ENCODE data around the gene PCDHB2.
A peak's percentile ranks its signal among the peaks of the same experiment; 100 is the strongest.
"Not testable (repeated sequence)": the region's sequence is repeated elsewhere in the genome, so short reads cannot be mapped to it uniquely, and the experiment has no call there.

Gene PCDHB2

DNA sequence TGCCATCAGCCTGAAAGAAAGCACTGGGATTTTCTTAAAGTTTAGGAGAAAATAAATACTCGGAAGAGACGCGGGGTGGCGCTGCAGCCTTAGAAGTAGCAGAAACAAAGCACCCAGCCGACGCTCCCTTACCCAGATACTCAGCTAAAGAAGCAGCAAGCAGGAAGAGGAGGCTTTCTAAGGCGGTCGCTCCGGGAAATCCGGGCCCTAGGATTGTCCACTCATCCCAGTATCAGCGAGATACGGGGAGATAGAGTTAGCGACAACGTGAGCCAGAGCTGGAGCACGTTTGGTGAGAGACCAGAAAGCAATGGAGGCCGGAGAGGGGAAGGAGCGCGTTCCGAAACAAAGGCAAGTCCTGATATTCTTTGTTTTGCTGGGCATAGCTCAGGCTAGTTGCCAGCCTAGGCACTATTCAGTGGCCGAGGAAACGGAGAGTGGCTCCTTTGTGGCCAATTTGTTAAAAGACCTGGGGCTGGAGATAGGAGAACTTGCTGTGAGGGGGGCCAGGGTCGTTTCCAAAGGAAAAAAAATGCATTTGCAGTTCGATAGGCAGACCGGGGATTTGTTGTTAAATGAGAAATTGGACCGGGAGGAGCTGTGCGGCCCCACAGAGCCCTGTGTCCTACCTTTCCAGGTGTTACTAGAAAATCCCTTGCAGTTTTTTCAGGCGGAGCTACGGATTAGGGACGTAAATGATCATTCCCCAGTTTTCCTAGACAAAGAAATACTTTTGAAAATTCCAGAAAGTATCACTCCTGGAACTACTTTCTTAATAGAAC, at the start of gene PCDHB2:
Gene PCDHB2 (plus strand): TSS at position 135 of the 782 bp plus-strand sequence. CDS start 176 bp downstream, at position 311.
- peak; percentile 3 for DNase-seq (ENCODE audit: low read depth)

DNA sequence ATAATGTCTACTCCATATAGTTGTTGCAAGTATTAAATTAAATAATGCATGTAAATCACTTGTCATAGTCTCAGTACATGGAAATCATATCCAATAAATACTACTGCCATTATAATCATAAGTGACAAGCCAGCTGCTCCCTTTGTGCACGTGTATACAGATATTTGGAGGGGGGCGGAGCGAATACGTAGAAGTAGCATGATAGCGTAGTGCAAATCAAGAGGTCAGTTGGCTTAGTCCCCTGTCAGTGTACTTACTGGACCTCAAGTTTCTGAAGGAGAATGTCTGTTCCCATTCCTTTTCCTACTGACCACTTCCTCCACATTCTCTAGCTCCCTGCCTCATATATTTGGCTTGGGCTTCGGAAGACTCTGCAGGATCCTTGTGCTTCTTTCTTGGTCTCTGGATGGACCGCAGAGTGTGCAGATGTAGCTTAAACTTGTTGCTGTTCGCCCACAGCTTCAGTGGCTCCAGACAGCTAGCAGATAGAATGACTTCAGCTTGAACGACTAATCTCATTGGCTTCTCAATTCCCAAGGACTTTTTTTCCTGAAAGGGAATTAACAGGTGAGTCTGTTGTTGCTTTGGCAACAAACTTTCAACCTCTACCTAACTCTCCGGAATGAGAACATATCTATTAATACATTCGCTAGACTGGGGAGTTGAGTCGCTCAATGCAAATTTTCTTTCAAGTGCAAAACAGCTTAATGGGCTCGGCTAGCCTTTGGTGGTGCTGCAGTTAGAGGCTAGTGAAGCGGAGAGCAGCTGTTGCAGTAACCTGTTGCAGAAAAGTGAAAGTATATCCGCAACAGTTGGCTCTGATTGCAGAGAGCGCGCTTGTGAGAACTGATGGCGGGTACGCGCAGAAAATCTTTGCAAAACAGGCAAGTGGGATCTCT, 43.5 kb upstream of the PCDHB2 start, which contains the start of gene PCDHB1:
Gene PCDHB1 (plus strand): TSS at position 753 of the 899 bp plus-strand sequence. CDS start 97 bp downstream, at position 850.
- no peak for DNase-seq (ENCODE audit: low read depth)

DNA sequence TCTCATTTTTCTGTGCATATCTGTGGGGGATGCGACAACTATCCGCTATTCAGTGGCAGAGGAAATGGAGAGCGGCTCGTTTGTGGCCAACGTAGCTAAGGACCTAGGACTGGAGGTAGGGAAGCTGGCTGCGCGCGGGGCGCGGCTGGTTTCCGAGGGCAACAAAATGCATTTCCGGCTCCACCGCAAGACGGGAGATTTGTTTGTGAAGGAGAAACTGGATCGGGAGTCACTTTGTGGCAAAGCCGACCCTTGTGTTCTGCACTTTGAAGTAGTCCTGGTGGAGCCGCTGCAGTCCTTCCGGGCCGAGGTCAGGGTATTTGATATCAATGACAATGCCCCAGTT, 42.9 kb upstream of the PCDHB2 start:
- no peak for DNase-seq (ENCODE audit: low read depth)

DNA sequence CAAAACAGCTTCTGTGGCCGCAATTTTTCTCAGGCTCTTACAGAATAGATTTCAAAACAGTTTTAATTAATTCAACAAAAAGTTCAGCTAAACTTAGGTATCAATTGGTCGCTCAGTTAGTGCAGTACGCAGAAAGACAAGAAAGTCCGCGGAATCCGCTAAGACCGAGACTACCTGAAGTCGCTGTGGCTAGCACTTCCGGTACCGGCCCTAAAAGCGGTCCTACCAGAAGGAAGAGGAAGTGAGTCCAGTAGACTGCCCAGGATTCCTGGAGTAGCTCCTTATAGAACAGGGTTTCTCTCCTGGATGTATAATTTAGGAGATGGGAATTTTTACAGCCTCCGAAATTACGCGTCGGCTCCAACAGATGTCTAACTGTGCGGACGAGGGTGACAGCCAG, 16.6 kb upstream of the PCDHB2 start:
- no peak for DNase-seq (ENCODE audit: low read depth)

DNA sequence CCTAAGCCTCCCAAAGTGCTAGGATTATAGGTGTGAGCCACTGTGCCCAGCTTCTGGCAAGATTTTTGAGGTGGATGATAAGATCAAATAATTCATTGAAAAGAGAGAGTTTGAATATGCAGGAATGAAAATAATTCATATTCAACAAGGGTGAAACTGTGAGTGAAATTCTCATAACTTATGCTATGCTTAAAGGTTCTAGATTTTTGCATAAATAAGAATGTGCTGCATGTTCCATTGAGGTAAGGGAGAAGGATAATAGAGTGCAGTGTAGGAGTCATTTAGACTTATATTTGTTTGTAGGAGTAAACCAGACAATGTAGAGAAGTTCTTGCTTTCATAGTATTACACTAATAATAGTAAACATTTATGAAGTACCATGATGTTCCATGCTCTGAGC, 12.2 kb upstream of the PCDHB2 start:
- no peak for DNase-seq (ENCODE audit: low read depth)

DNA sequence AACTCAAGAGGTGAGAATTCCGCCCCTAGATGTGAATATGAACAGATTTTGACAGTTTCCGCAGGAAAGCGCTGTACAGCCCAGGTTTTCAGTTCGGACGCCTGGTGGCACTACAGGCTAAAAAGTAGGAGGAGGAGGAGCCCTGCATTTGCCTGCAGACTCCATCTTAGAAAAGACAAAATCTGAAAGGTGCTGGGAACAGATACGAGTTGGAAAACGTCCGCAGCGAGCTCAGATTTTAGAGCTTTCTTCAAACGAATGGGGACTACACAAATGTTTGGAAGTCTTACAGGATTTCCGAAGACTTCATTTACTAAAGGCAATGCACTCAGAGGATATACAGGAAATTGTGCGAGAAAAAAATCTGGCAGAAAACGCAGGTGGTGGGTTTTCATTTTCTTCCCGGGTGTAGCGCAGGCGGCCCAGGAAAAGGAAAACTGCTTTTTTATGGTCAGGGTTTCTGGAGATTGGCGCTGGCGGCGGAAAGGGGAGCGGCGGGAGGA, 9.9 kb upstream of the PCDHB2 start:
- DNase-seq (ENCODE audit: low read depth), result peak; percentile 1

DNA sequence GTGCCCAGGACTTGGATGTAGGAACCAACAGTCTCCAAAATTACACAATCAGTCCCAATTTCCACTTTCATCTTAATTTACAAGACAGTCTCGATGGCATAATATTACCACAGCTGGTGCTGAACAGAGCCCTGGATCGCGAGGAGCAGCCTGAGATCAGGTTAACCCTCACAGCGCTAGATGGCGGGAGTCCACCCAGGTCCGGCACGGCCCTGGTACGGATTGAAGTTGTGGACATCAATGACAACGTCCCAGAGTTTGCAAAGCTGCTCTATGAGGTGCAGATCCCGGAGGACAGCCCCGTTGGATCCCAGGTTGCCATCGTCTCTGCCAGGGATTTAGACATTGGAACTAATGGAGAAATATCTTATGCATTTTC, 837 bp downstream of the PCDHB2 start:
- no peak for DNase-seq (ENCODE audit: low read depth)

DNA sequence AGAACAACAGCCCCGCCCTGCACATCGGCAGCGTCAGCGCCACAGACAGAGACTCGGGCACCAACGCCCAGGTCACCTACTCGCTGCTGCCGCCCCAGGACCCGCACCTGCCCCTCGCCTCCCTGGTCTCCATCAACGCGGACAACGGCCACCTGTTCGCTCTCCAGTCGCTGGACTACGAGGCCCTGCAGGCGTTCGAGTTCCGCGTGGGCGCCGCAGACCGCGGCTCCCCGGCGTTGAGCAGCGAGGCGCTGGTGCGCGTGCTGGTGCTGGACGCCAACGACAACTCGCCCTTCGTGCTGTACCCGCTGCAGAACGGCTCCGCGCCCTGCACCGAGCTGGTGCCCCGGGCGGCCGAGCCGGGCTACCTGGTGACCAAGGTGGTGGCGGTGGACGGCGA, 1.8 kb downstream of the PCDHB2 start:
- DNase-seq (ENCODE audit: low read depth), result not testable (repeated sequence)

DNA sequence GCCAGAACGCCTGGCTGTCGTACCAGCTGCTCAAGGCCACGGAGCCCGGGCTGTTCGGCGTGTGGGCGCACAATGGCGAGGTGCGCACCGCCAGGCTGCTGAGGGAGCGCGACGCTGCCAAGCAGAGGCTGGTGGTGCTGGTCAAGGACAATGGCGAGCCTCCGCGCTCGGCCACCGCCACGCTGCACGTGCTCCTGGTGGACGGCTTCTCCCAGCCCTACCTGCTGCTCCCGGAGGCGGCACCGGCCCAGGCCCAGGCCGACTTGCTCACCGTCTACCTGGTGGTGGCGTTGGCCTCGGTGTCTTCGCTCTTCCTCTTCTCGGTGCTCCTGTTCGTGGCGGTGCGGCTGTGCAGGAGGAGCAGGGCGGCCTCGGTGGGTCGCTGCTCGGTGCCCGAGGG, 2.2 kb downstream of the PCDHB2 start:
- DNase-seq (ENCODE audit: low read depth), result not testable (repeated sequence)

DNA sequence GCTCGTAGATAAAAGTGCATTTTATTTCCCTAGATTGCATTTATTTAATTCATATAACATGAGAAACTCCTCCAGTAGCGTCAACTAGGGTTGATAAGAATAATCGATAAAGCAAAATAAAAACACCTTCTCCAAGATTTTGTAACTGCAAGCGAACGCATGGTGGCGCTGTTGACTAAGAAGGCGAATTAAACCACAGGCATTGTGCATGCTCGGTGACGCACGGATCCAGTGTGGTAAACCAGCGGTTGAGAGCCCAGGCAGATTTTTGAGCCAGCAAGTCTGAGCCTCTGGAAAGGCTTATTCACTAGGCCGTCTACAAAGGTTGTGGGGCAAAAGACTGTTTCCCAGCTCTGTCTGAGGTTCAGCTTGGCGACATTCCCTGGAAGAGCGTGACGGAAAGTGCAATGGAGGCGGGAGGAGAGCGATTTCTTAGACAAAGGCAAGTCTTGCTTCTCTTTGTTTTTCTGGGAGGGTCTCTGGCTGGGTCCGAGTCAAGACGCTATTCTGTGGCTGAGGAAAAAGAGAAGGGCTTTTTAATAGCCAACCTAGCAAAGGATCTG, 5.9 kb downstream of the PCDHB2 start, which contains the start of gene PCDHB3:
Gene PCDHB3 (plus strand): TSS at position 231 of the 563 bp plus-strand sequence. CDS start 177 bp downstream, at position 408.
- DNase-seq (ENCODE audit: low read depth), result peak; percentile 24

DNA sequence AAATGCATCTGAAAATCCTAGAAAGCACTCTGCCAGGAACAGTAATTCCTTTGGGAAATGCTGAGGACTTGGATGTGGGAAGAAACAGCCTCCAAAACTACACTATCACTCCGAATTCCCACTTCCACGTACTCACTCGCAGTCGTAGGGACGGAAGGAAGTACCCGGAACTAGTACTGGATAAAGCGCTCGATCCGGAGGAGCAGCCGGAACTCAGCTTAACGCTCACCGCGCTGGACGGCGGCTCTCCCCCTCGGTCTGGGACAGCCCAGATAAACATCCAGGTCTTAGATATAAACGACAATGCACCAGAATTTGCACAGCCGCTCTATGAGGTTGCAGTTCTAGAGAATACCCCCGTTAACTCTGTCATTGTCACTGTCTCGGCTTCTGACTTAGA, 6.6 kb downstream of the PCDHB2 start:
- no peak for DNase-seq (ENCODE audit: low read depth)

DNA sequence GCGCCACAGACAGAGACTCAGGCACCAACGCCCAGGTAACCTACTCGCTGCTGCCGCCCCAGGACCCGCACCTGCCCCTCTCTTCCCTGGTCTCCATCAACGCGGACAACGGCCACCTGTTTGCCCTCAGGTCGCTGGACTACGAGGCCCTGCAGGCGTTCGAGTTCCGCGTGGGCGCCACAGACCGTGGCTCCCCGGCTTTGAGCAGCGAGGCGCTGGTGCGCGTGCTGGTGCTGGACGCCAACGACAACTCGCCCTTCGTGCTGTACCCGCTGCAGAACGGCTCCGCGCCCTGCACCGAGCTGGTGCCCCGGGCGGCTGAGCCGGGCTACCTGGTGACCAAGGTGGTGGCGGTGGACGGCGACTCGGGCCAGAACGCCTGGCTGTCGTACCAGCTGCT, 7.7 kb downstream of the PCDHB2 start:
- not testable (repeated sequence) for DNase-seq (ENCODE audit: low read depth)

DNA sequence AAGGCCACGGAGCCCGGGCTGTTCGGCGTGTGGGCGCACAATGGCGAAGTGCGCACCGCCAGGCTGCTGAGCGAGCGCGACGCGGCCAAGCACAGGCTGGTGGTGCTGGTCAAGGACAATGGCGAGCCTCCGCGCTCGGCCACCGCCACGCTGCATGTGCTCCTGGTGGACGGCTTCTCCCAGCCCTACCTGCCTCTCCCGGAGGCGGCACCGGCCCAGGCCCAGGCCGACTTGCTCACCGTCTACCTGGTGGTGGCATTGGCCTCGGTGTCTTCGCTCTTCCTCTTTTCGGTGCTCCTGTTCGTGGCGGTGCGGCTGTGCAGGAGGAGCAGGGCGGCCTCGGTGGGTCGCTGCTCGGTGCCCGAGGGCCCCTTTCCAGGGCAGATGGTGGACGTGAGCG, 8.1 kb downstream of the PCDHB2 start:
- DNase-seq (ENCODE audit: low read depth), result not testable (repeated sequence)

DNA sequence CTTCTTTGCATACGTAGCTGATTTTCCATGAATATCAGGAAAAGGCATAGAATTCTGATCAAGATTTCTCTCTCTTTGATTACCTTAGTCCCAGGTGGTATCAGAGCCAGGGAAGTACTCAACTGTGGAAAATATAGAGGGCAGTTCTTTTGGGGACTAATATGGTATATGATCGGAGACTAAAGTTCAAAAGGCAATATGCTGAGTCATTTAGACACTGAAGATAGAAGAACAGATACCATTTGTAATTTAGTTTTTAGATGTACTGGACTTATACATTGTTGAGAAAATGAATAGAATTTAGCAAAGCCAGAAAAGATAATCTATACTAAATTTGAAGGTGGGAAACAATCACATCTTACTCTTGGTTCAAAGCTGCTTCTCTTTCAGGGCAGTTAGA, 10.9 kb downstream of the PCDHB2 start:
- no peak for DNase-seq (ENCODE audit: low read depth)

DNA sequence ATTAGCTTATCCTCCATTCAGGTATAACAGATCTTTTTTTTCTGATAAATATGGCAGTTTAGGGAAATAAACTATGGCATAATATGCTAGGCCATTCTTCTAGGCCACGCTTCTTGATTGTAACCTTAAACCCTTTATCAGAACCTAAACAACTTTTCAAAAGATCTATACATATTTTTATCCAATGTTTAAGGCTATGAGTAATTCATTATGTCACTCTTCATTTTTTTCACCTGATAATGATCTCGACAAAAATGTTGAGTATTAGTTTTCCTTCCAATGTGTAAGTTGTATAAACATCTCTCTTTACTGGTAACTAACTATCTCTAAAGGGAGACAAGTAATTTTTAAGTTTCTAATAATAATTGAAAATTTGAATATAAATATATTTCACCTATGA, 24.8 kb downstream of the PCDHB2 start:
- no peak for DNase-seq (ENCODE audit: low read depth)

DNA sequence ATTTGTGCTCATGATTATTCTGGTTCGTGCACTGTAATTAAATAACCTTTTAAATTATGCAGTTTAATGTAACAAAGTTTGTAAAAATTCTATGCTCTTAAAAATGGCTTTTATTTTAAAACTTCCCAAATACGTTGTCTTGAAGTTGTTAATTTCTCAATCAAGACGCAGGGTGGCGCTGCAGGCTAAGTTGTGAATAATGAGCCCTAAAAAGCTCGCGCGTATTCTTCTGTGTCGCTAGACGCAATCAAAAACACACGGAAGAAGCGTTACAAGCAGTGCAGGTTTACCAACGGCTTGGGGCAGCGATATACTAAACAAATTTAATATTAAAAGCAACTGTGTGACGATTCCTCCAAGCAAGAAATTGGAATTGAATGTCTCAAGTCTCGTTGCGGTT, 27.1 kb downstream of the PCDHB2 start, which contains the start of gene PCDHB4:
Gene PCDHB4 (plus strand): TSS at position 256 of the 400 bp plus-strand sequence. CDS start 181 bp downstream, outside the sequence.
- DNase-seq (ENCODE audit: low read depth), result no peak

DNA sequence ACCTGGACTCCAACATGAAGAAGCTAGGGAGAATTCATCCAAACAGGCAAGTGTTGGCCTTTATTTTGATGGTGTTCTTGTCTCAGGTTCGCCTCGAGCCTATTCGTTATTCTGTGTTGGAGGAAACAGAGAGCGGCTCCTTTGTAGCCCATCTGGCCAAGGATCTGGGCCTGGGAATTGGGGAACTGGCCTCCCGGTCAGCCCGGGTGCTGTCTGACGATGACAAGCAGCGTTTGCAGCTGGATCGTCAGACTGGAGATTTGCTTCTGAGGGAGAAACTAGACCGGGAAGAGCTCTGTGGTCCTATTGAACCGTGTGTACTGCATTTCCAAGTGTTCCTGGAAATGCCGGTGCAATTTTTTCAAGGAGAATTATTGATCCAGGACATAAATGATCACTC, 27.6 kb downstream of the PCDHB2 start:
- no peak for DNase-seq (ENCODE audit: low read depth)

DNA sequence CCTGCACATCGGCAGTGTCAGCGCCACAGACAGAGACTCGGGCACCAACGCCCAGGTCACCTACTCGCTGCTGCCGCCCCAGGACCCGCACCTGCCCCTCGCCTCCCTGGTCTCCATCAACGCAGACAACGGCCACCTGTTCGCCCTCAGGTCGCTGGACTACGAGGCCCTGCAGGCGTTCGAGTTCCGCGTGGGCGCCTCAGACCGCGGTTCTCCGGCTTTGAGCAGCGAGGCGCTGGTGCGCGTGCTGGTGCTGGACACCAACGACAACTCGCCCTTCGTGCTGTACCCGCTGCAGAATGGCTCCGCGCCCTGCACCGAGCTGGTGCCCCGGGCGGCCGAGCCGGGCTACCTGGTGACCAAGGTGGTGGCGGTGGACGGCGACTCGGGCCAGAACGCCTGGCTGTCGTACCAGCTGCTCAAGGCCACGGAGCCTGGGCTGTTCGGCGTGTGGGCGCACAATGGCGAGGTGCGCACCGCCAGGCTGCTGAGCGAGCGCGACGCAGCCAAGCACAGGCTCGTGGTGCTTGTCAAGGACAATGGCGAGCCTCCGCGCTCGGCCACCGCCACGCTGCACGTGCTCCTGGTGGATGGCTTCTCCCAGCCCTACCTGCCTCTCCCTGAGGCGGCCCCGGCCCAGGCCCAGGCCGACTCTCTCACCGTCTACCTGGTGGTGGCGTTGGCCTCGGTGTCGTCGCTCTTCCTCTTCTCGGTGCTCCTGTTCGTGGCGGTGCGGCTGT, 29.2 kb downstream of the PCDHB2 start:
- DNase-seq (ENCODE audit: low read depth), result not testable (repeated sequence)

DNA sequence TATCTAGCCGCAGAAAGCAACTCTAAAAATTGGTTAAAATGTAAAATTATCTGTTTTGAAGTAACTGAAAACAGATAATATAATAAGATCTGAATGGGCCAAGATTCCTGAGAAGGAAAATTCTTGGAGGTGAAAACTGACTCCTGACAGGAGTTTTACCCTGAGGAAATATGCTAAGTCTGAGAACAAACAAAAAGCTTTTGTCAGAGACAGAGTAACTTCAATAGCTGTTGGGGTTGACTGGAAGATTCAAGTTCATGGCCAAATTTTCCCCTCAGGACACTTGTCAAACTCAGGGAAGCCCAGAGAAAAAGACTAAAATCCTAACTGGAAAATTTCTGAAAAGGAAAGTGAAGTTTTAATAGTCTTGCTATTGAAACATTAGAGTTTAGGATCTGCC, 32.9 kb downstream of the PCDHB2 start:
- no peak for DNase-seq (ENCODE audit: low read depth)

DNA sequence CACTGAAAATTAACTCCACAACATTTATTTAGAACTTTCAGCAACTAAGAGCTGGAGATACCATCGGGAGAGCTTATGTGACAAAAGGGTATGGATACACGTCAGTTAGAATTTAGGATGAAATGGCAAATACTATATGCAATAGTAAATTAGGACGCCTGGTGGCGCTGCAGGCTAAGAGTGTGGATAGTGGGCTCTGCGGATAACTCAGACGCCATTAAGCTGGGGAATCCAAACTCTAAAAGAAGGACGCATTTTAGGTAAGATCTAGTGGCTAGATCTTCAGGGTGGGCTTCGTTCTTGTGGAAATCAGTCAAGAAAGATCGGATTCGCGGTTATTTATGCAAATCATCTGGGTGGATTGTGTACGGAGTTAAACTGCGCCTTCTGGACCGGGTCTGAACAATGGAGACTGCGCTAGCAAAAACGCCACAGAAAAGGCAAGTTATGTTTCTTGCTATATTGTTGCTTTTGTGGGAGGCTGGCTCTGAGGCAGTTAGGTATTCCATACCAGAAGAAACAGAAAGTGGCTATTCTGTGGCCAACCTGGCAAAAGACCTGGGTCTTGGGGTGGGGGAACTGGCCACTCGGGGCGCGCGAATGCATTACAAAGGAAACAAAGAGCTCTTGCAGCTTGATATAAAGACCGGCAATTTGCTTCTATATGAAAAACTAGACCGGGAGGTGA, 40.8 kb downstream of the PCDHB2 start, which contains the start of gene PCDHB5:
Gene PCDHB5 (plus strand): TSS at position 177 of the 688 bp plus-strand sequence. CDS start 229 bp downstream, at position 406.
- peak; percentile 0 for DNase-seq (ENCODE audit: low read depth)
